Fibroblast of villous mesenchyme (primary cell): ENCODE measurements around the gene GHITM. TPM values are rescaled to one million over a fixed set of nuclear protein-coding genes. Genes with fewer than 3 reads are reported as not detected.
"Not testable (repeated sequence)": the region's sequence is repeated elsewhere in the genome, so short reads cannot be mapped to it uniquely, and the experiment has no call there.

Experiments
- DNase-seq: peaks from one replicate; pipeline ENCODE4 v3.0.0-alpha.2; 2010; ENCODE audit warnings: low read depth
- H3K4me3 ChIP-seq: 2 replicates; pipeline ENCODE4 v1.5.1; 2011; ENCODE audit warnings: low read depth, mild to moderate bottlenecking, low read length
- total RNA-seq: library from RNA; depleted of rRNA; stranded (reverse); fragments of >200 nt; gene quantifications from 2 replicates; pipeline ENCODE4 v1.2.3, GENCODE V29; 2012
- TF ChIP-seq, protein P1 (sequence below): IDR thresholded peaks from 2 replicates; pipeline ENCODE4 v1.5.1; 2012; ENCODE audit warnings: low read depth, mild to moderate bottlenecking, low read length; ENCODE audit not compliant: insufficient read depth

Gene GHITM
- total RNA-seq, 1 donor: 185 TPM

DNA sequence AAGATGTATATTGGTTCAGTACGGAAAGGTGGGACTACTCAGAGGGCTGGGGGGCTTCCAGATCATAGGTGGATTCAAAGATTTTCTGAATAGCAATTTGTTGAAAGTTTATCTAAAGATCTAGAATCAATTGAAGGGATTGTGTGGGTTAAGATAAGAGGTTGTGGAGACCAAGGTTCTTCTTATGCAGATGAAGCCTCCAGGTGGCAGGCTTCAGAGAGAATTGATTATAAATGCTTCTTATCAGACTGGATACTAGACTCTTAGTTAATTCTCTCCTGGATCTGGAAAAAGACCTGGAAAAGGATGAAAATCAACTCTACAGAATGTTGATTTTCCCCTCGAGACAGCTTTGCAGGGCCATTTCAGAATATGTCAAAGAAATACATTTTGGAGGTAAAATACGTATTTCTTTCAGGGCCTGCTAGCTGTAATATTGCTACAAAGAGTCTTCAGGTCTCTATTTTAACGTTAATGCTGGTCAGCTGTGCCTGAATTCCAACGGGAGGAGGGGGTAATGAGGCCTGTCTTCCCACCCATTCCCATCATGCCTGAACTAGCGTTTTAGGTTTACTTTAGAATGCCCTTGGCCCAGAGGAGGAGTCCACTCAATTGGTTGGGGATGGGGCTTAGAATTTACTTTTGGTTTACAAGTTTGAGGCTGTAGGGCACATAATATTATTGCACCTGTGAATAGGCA lies 21.5 kb downstream of the GHITM start:
- TF ChIP-seq, protein P1, sequence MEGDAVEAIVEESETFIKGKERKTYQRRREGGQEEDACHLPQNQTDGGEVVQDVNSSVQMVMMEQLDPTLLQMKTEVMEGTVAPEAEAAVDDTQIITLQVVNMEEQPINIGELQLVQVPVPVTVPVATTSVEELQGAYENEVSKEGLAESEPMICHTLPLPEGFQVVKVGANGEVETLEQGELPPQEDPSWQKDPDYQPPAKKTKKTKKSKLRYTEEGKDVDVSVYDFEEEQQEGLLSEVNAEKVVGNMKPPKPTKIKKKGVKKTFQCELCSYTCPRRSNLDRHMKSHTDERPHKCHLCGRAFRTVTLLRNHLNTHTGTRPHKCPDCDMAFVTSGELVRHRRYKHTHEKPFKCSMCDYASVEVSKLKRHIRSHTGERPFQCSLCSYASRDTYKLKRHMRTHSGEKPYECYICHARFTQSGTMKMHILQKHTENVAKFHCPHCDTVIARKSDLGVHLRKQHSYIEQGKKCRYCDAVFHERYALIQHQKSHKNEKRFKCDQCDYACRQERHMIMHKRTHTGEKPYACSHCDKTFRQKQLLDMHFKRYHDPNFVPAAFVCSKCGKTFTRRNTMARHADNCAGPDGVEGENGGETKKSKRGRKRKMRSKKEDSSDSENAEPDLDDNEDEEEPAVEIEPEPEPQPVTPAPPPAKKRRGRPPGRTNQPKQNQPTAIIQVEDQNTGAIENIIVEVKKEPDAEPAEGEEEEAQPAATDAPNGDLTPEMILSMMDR: no peak
- DNase-seq: no peak

DNA sequence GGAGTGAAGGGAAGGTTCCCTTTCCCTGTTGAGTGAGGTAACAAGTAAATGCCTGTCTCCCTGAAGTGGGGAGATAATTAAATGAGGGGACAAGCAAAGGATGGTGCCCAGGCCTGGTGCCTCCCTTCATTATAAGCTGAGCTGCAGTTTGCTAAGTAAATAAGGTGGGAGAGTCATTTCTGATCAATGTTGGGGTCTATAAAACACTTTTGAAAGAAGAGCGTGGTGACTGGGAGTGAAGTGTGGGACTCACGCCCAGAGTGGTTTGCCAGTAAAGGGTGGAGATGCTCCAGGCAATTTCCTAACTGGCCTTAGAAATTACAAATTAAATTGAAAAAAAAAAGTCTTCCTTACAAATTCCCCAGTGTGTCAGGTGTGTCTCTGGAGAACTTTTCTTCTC lies 24.7 kb downstream of the GHITM start:
- DNase-seq: no peak
- H3K4me3 ChIP-seq: no peak overlapping the region
- TF ChIP-seq, protein P1: no peak

More for the DNA sequence above, 21.5 kb downstream of the GHITM start:
- no peak overlapping the region for H3K4me3 ChIP-seq

DNA sequence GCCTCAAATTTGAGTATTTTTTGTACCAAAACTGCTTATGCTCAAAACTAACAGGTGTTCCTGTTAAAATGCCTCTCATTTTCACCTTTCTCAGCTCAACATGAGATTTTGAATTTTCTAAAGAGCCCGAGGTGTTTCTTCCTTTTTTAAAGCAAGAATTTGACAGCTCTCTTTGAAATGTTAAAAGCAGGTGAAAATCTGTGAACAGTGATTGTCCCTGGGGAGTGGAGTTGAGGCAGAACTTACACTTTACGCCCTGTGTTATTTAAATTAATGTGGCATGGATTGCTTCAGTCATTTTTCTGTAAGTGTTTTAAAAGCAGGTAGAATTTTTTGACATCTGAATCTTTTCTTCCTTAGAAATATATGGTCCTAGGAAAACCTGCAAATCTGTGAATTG lies 25.1 kb downstream of the GHITM start:
- DNase-seq: no peak
- TF ChIP-seq, protein P1: no peak
- H3K4me3 ChIP-seq: no peak overlapping the region

- no peak overlapping the region for H3K4me3 ChIP-seq
- no peak for DNase-seq
- TF ChIP-seq, protein P1: no peak
These were observed 27.4 kb downstream of the GHITM start for GRCh38 chr10:84166620-84167288.

- DNase-seq: not testable (repeated sequence)
These were observed 28.0 kb downstream of the GHITM start for GRCh38 chr10:84167289-84167653.

DNA sequence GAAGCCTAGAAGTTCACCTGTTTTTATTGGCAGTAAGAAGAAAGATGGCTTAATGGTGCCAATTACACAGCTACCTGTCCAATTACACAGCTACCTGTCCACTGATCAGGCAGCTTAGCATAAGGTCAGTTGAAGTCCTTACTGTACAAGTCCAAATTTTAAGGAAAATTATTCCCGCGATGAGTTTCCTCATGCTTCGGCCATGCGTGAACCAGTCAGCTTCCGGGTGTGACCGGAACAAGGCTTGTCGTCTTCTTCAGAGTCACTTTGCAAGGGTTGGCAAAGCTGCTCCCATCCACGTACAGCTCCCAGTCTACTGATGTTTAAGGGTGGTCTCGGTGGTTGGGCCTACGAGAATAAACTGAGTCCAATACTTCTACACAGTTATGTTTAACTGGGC lies 29.1 kb downstream of the GHITM start:
- H3K4me3 ChIP-seq, DNase-seq: not testable (repeated sequence)

More at GRCh38 chr10:84167289-84167653, 28.0 kb downstream of the GHITM start:
- not testable (repeated sequence) for H3K4me3 ChIP-seq

DNA sequence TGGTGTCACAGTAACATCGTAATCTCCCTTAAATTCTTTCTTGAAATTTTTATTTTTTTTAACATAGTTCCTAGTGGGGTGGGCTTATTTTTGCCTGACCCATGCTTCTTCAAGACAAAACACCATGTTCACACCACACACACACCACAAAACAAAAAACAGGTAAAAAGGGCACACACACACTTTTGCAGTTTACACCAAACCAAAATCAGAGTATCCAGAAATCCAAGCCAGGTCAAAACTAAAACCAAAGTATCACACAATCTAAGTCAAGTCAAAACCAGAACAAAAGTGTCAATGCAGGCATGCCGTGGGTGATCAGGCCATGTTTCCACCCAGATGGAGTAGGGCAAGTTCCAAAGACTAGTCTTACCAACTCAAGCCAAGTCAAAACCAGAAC lies 31.9 kb downstream of the GHITM start:
- not testable (repeated sequence) for DNase-seq, H3K4me3 ChIP-seq

DNA sequence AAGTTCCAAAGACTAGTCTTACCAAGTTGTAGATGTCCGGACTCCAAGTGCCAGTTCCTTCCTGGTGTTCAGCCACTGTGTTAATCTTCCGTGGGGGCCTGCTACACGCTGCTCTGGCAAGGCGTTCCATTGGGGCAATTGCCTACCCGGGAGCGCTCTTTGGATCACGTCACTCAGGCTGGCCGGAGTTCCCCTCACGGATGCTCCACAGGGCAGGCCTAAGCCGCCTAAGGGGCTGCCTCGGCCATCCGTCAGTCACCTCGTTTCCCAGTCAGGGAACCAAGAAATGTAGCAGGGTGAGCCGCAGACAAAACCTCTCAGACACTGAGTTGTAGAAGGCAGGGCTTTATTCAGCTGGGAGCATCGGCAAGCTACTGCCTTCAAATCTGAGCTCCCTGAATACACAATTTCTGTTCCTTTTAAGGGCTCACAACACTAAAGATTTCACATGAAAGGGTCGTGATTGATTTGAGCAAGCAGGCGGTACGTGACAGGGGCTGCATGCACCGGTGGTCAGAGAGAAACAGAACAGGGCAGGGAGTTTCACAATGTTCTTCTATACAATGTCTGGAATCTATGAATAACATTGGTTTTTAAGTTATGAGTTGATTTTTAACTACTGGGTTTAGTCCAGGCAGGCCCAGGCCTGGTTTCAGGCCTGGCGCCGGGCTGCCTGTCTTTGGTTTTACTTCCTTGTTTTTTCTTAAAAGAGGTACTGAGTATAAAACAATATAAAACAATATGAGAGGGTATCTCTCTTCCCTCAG lies 32.6 kb downstream of the GHITM start:
- not testable (repeated sequence) for DNase-seq, H3K4me3 ChIP-seq
